Stimulated activated CD8-positive, alpha-beta memory T cell treated with anti-CD3 and anti-CD28 coated beads, Interleukin-12 subunit alpha, Interleukin-12 subunit beta, amount 100 ng/mL, for 24 hours (primary cell): Measurements from ENCODE around the gene C1QBP.
A peak's percentile ranks its signal among the peaks of the same experiment; 100 is the strongest.
"Not testable (repeated sequence)": the region's sequence is repeated elsewhere in the genome, so short reads cannot be mapped to it uniquely, and the experiment has no call there.

Source experiments
- DNase-seq: peaks from one replicate; pipeline ENCODE4 v3.0.0-alpha.2; 2020; ENCODE audit errors: extremely low read depth

Gene C1QBP

GRCh38 chr17:5431949-5432556 is 6.9 kb downstream of the C1QBP start:
- DNase-seq: no peak

DNA sequence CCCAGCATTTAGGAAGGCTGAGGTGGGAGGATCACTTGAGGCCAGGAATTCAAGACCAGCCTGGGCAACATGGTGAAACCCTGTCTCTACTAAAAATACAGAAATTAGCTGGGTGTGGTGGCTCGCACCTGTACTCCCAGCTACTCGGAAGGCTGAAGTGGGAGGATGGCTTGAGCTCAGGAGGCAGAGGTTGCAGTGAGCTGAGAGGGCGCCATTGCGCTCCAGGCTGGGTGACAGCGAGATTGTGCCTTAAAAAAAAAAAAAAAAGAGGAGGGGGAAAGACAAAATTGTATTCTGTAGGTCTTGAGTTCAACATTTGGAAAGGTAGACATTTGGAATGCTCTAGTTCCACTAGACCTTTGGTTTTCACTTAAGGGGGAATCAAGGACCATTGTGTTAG is 7.7 kb downstream of the C1QBP start:
- DNase-seq: not testable (repeated sequence)

DNA sequence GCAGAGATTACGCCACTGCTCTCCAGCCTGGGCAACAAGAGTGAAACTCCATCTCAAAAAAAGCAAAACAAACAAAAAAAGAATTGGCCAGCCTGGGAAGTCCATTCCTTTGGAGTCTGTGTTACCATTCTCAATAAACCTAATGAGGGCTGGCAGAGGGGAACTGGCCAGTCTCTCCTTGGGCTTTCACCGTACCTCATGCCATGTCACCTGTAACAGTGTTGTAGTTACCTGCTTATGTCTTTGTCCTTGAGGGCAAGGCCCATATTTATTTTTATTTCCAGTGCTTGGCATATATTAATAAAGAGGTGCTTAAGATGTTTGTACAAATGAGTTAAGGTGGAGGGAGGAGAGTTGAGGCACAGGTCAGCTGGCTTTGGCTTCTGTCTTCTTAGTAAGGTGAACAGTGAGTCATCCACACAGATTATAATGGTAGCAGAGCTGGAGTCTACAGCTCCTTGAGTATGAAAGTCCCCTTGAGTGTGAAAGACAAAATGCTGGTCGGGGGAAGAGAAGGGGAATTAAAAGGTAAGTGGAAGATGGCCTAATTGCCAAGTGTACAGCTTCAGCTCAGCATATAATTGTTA is 8.4 kb downstream of the C1QBP start:
- no peak for DNase-seq

- DNase-seq: no peak
Measured at GRCh38 chr17:5429191-5429887, 9.6 kb downstream of the C1QBP start.

GRCh38 chr17:5425826-5426225 is 13.1 kb downstream of the C1QBP start:
- no peak for DNase-seq

GRCh38 chr17:5424909-5425308 is 14.0 kb downstream of the C1QBP start:
- DNase-seq: no peak

DNA sequence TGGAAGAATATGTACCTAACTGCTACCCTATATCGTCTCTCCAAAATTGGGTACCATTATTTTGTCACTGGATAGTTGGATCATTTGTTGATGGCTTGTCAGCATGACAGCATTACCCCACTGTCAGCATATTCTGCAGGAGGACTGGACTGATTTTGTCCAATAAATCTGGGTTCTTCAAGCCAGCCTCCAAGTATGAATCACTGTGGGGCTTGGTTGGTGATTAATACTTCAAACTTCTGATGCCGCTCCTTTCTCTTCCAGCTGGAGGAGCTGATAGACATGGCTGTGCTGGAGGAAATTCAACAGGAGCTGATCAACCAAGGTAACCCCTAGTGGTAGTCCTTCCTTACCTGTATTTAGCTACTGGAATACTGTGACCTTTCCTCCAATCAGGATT is 16.4 kb downstream of the C1QBP start:
- DNase-seq: no peak

DNA sequence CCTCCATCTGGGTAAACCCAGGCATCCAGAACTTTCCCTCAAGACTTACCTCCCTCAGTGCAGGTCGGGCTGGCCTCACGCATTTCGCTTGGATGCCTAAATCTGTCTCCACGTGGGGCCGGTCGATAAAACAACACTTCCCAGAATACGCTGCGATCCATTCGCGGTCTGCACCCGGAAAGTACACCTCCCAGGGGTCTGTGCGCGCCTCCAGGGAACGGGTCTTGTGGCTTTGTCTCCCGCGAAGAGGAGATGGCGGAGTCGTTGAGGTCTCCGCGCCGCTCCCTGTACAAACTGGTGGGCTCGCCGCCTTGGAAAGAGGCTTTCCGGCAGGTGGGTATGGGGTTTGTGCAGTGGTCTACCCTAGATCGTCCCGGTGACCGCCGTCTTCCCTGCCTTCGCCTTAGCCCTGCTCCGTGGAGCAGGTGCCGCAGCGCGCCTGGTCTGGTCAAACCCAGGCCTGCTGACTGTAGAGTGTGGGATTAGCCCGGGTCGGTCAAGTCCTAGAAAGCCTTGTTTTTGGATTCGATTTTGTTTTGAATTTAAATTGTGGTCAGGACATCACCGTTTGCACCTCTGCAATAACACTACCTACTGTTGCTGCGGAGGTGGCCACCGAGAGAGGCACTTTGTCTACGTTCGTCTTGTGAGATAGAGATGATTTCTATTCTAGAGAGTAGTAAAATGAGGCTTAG is 18.8 kb downstream of the C1QBP start, which contains the start of gene RPAIN:
Gene RPAIN, plus strand, starts transcription at position 224 of the 695 bp plus-strand sequence. Its CDS starts 29 bp downstream, at position 253.
- DNase-seq: peak; percentile 63

DNA sequence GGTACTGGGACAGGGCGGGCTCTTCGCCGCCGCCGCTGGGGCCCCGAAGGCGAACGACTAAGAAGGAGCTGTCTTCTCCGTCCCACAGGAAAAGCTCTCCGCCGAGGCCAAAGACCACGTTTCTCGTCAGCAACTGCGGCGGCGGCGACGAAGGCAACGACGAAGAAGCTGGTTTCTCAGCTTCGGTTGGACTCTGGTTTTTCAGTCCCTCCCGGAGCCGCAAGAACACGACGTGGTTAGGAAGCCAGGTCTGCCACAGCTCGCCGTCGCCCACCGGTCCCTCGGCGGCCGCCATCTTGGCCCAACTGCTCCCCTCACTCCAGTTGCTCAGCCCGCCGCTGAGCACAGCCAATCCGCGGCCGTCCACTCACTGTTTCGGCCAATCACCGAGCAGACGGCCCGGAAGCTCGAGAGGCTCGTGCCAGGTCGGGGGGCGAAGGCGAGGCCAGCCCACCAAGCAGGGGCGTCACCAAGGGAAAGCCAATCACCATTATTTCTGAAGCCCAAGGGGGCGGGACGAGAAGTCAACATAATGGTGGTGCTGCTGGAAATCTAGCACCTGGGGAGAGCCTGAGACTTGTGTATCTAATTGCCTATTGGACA is 19.5 kb downstream of the C1QBP start, which contains the start of gene NUP88:
Gene NUP88, minus strand, starts transcription at position 307 of the 603 bp plus-strand sequence. Its CDS starts 12 bp downstream, at position 295.
- peak; percentile 93 for DNase-seq

- peak; percentile 45 for DNase-seq
Measured at GRCh38 chr17:5418858-5419355, 20.0 kb downstream of the C1QBP start.

GRCh38 chr17:5416901-5417300 is 22.1 kb downstream of the C1QBP start:
- DNase-seq: no peak

DNA sequence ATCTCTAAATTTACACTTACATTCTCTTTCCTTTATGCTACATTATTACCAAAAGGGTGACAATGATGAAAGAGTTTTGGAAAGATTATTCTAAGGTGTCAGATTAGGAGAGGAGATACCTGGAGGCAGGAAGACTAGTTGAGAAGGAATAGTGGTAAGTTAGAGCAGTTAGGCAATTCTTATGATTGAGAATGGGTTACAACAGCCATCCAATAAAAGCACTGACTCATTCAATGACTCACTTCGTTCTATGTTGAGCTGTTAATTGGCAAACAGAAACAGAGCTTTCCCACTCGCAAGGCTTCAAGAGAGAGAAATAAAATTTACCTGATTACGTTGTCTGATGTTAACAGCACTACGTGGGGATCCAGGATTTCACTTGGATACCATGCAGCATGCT is 25.3 kb downstream of the C1QBP start:
- DNase-seq: no peak

GRCh38 chr17:5410594-5411272 is 28.2 kb downstream of the C1QBP start:
- DNase-seq: no peak

DNA sequence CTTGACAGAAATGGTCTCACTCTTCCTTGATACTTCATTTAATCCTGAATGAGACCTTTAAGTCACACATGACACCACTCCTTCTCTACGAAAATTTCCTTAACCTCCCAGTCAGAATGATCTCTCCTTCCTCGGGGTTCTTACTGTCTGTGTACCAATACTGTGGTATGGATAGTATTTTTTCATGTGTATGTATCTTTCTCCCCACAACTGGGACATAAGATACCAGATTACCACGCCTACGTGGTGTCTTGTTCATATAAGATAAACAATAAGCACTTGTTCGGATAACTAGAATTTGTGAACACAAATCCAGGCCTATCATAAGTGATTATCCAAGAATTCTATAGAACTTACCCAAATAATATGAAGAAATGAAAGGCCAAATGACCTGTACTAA is 30.8 kb downstream of the C1QBP start:
- DNase-seq: no peak

- DNase-seq: no peak
Measured at GRCh38 chr17:5405400-5405799, 33.6 kb downstream of the C1QBP start.

DNA sequence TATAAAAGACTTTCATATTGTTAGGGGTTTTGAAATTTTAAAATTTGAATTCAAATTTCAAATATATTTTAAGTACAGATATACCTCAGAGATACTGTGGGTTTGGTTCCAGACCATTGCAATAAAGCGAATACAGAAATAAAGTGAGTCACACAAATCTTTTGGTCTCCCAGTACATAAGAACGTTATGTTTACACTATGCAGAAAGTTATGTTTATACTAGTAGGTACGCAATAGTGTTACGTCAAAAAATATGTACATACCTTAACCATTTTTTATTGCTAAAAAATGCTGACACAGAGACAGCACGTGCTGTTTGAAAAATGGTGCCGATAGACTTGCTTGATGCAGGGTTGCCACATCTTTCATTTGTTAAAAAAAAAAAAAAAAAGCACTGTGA is 39.2 kb downstream of the C1QBP start:
- no peak for DNase-seq

DNA sequence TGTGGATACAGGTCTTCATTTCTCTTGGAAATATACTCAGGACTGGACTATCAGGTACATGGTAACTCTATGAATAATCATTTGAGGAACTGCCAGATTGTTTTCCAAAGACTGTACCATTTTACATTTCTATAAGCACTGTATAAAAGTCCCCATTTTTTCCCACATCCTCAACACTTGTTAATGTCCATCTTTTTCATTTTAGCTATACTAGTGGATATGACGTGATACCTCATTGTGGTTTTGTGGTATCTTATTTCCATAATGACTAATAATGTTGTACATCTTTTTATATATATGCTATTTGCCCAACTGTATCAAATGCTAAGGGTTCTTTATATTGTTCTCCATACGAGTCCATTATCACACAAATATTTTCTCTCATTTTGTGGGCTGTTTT is 42.3 kb downstream of the C1QBP start:
- no peak for DNase-seq

- no peak for DNase-seq
Measured at GRCh38 chr17:5391678-5392077, 47.3 kb downstream of the C1QBP start.
